T-helper 17 cell (primary cell): ENCODE results near the gene RBM4. TPM values are rescaled to one million over a fixed set of nuclear protein-coding genes. Genes with fewer than 3 reads are reported as not detected.
"Not testable (repeated sequence)": the region's sequence is repeated elsewhere in the genome, so short reads cannot be mapped to it uniquely, and the experiment has no call there.

Experiments
- ATAC-seq: fragments of 150-1000 bp; cut with Tn5 transposase; 2 replicates; pipeline ENCODE4 v1.10.0; 2021; ENCODE audit warnings: mild to moderate bottlenecking, moderate library complexity
- DNase-seq, 3 donors: peaks; one replicate each; pipeline versions ENCODE4 v3.0.0 to v3.0.0-alpha.2; 2020 to 2021
- H3K9me3 ChIP-seq: one replicate; pipeline ENCODE4 v1.7.0; 2013; ENCODE audit warnings: low read length, mild to moderate bottlenecking; ENCODE audit not compliant: control insufficient read depth, poor library complexity, severe bottlenecking
- H3K27ac Mint-ChIP-seq: one replicate; pipeline ENCODE4 v1.8.0; 2022; ENCODE audit warnings: mild to moderate bottlenecking, moderate library complexity, mixed read lengths
- H3K27me3 Mint-ChIP-seq: one replicate; pipeline ENCODE4 v1.8.0; 2022; ENCODE audit warnings: mixed read lengths
- H3K36me3 Mint-ChIP-seq: one replicate; pipeline ENCODE4 v1.8.0; 2022; ENCODE audit warnings: low read depth, mixed read lengths
- H3K4me1 Mint-ChIP-seq: one replicate; pipeline ENCODE4 v1.8.0; 2022; ENCODE audit warnings: mild to moderate bottlenecking, mixed read lengths
- H3K4me3 Mint-ChIP-seq: one replicate; pipeline ENCODE4 v1.8.0; 2022; ENCODE audit warnings: mild to moderate bottlenecking, moderate library complexity, mixed read lengths
- total RNA-seq, 4 donors: library from RNA in 2 of 4; stranded (reverse) in 2 of 4; gene quantifications; one replicate each; pipeline ENCODE4 v1.2.3 and lab custom pipeline; 2022 to 2026

The RBM4 gene
- total RNA-seq, 2 donors from 2014 or later, result 205 to 261 TPM

DNA sequence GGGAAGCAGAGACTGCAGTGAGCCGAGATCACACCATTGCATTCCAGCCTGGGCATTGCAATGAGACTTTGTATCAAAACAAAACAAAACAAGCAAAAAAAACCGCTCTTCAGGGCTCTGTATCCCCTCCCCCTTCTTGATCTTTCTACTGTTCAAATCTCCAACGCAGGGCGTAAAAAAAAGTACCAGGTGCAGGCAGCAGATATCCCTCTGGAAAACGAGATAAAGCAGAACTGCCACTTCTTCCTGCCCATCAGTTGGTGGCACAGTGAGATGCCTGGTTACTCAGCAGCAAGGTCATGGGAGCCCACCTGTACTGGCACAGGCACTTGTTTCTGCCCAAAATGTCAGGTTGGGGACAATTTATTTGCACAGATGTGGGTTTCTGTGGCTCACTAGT is 34.3 kb upstream of the RBM4 start:
- Mint-ChIP-seq H3K4me3 (no peak overlapping the region), H3K27me3 (no peaks in the 10 kb centered on the region), H3K27ac (no peak overlapping the region), H3K4me1 (no peaks in the 10 kb centered on the region), H3K36me3 (no peaks in the 10 kb centered on the region)
- no peak for ATAC-seq
- H3K9me3 ChIP-seq, result no peaks in the 10 kb centered on the region
- DNase-seq, result no peak

GRCh38 chr11:66606608-66607007 is 31.9 kb upstream of the RBM4 start:
- not testable (repeated sequence) for ATAC-seq, H3K27me3 Mint-ChIP-seq, H3K4me1 Mint-ChIP-seq, DNase-seq, H3K9me3 ChIP-seq, H3K36me3 Mint-ChIP-seq, H3K4me3 Mint-ChIP-seq, H3K27ac Mint-ChIP-seq

GRCh38 chr11:66607126-66607834 is 31.2 kb upstream of the RBM4 start:
- no peaks in the 10 kb centered on the region for H3K9me3 ChIP-seq
- H3K4me1 Mint-ChIP-seq, result peaks cover 5% of the 10 kb centered on the region
- H3K27me3 Mint-ChIP-seq, result no peaks in the 10 kb centered on the region
- H3K36me3 Mint-ChIP-seq, result no peaks in the 10 kb centered on the region
- peak overlapping the region; percentile 79 for H3K27ac Mint-ChIP-seq
- ATAC-seq, result no peak
- H3K4me3 Mint-ChIP-seq, result peak overlapping the region; percentile 25
- no peak for DNase-seq

- H3K27ac Mint-ChIP-seq, result peak overlapping the region; percentile 12
- ATAC-seq, result peak; percentile 39
These were observed 28.5 kb upstream of the RBM4 start for GRCh38 chr11:66609721-66610617.

GRCh38 chr11:66612458-66612857 is 26.0 kb upstream of the RBM4 start:
- Mint-ChIP-seq H3K4me1 (peaks cover 21% of the 10 kb centered on the region), H3K27me3 (no peaks in the 10 kb centered on the region), H3K4me3 (no peak overlapping the region), H3K36me3 (peaks cover 7% of the 10 kb centered on the region), H3K27ac (no peak overlapping the region)
- DNase-seq, result no peak
- H3K9me3 ChIP-seq, result no peaks in the 10 kb centered on the region
- no peak for ATAC-seq

More at GRCh38 chr11:66609721-66610617, 28.5 kb upstream of the RBM4 start:
- DNase-seq, result no peak
- no peaks in the 10 kb centered on the region for H3K27me3 Mint-ChIP-seq
- H3K4me3 Mint-ChIP-seq, result no peak overlapping the region
- H3K4me1 Mint-ChIP-seq, result peaks cover 5% of the 10 kb centered on the region
- no peaks in the 10 kb centered on the region for H3K36me3 Mint-ChIP-seq
- H3K9me3 ChIP-seq, result no peaks in the 10 kb centered on the region

- DNase-seq (no peak), ATAC-seq (no peak)
- no peaks in the 10 kb centered on the region for H3K9me3 ChIP-seq
- Mint-ChIP-seq H3K4me1 (peaks cover 36% of the 10 kb centered on the region), H3K4me3 (no peak overlapping the region), H3K36me3 (peaks cover 12% of the 10 kb centered on the region), H3K27ac (no peak overlapping the region), H3K27me3 (no peaks in the 10 kb centered on the region)
These were observed 24.4 kb upstream of the RBM4 start for GRCh38 chr11:66614073-66614472.

DNA sequence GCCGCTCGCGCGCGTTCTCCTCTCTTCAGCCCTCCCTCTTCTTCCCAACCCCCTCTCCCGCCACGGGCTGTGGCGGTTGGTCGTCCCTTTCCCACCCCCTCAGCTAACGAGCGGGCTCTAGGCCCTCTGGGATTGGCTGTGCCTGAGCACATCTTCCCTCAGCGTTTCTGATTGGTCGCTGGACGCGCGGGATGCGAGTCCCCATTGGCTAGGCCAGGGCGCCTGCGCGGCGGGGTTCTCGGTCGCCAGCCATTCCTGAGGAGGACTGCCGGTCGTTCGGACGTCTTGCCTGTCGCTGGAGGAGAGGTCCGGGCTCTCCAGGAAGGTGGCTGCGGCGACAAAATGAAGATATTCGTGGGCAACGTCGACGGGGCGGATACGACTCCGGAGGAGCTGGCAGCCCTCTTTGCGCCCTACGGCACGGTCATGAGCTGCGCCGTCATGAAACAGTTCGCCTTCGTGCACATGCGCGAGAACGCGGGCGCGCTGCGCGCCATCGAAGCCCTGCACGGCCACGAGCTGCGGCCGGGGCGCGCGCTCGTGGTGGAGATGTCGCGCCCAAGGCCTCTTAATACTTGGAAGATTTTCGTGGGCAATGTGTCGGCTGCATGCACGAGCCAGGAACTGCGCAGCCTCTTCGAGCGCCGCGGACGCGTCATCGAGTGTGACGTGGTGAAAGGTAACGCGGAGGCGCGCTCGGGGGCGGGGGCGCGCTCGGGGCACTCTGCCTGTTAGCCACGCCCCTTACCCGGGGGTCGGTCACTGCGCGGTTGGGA is 21.9 kb upstream of the RBM4 start, which contains the start of gene RBM14:
TSS of gene RBM14 (plus strand) at position 252 of the 776 bp plus-strand sequence. CDS start at position 343, 91 bp downstream.
- DNase-seq, result peak; percentile 96 to 97 (median 97)
- peaks cover 44% of the 10 kb centered on the region for H3K4me1 Mint-ChIP-seq
- peaks cover 12% of the 10 kb centered on the region for H3K36me3 Mint-ChIP-seq
- peak within 1 kb of the TSS; percentile 97 for H3K27ac Mint-ChIP-seq
- H3K9me3 ChIP-seq, result no peaks in the 10 kb centered on the region
- no peaks in the 10 kb centered on the region for H3K27me3 Mint-ChIP-seq
- peak; percentile 86 for ATAC-seq
- H3K4me3 Mint-ChIP-seq, result peak within 1 kb of the TSS; percentile 98

GRCh38 chr11:66617155-66617834 is 21.2 kb upstream of the RBM4 start:
- ATAC-seq (no peak), DNase-seq (peak in 1 of 3 donors; percentile 22)
- no peaks in the 10 kb centered on the region for H3K27me3 Mint-ChIP-seq
- peaks cover 51% of the 10 kb centered on the region for H3K4me1 Mint-ChIP-seq
- H3K27ac Mint-ChIP-seq, result peak overlapping the region; percentile 97
- H3K4me3 Mint-ChIP-seq, result peak overlapping the region; percentile 98
- H3K36me3 Mint-ChIP-seq, result peaks cover 12% of the 10 kb centered on the region
- H3K9me3 ChIP-seq, result no peaks in the 10 kb centered on the region

GRCh38 chr11:66619080-66619554 is 19.4 kb upstream of the RBM4 start:
- H3K9me3 ChIP-seq, result no peaks in the 10 kb centered on the region
- peaks cover 69% of the 10 kb centered on the region for H3K4me1 Mint-ChIP-seq
- peaks cover 14% of the 10 kb centered on the region for H3K36me3 Mint-ChIP-seq
- DNase-seq, result peak in 1 of 3 donors; percentile 35
- peak overlapping the region; percentile 98 for H3K4me3 Mint-ChIP-seq
- no peaks in the 10 kb centered on the region for H3K27me3 Mint-ChIP-seq
- peak overlapping the region; percentile 97 for H3K27ac Mint-ChIP-seq
- ATAC-seq, result peak; percentile 60

DNA sequence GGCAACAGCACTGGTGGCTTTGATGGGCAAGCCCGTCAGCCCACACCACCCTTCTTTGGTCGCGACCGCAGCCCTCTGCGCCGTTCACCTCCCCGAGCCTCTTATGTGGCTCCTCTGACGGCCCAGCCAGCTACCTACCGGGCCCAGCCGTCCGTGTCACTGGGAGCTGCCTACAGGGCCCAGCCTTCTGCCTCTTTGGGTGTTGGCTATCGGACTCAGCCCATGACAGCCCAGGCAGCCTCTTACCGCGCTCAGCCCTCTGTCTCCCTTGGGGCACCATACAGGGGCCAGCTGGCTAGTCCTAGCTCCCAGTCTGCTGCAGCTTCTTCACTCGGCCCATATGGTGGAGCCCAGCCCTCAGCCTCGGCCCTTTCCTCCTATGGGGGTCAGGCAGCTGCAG is 14.1 kb upstream of the RBM4 start:
- Mint-ChIP-seq H3K4me3 (no peak overlapping the region), H3K4me1 (peaks cover 64% of the 10 kb centered on the region), H3K27me3 (no peaks in the 10 kb centered on the region), H3K27ac (peak overlapping the region; percentile 97), H3K36me3 (peaks cover 14% of the 10 kb centered on the region)
- no peaks in the 10 kb centered on the region for H3K9me3 ChIP-seq
- DNase-seq (no peak), ATAC-seq (no peak)

DNA sequence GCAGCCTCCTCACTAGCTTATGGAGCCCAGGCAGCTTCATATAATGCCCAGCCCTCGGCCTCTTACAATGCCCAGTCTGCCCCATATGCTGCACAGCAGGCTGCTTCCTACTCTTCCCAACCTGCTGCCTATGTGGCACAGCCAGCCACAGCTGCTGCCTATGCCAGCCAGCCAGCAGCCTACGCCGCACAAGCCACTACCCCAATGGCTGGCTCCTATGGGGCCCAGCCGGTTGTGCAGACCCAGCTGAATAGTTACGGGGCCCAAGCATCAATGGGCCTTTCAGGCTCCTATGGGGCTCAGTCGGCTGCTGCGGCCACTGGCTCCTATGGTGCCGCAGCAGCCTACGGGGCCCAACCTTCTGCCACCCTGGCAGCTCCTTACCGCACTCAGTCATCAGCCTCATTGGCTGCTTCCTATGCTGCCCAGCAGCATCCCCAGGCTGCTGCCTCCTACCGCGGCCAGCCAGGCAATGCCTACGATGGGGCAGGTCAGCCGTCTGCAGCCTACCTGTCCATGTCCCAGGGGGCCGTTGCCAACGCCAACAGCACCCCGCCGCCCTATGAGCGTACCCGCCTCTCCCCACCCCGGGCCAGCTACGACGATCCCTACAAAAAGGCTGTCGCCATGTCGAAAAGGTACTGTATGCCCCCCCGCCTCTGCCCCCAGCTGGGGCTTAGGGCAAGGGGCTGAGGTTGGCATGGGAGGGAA is 13.3 kb upstream of the RBM4 start:
- peak overlapping the region; percentile 91 for H3K27ac Mint-ChIP-seq
- ATAC-seq (no peak), DNase-seq (no peak)
- no peaks in the 10 kb centered on the region for H3K9me3 ChIP-seq
- H3K36me3 Mint-ChIP-seq, result peaks cover 14% of the 10 kb centered on the region
- no peak overlapping the region for H3K4me3 Mint-ChIP-seq
- H3K4me1 Mint-ChIP-seq, result peaks cover 63% of the 10 kb centered on the region
- no peaks in the 10 kb centered on the region for H3K27me3 Mint-ChIP-seq

- Mint-ChIP-seq H3K36me3 (peaks cover 14% of the 10 kb centered on the region), H3K4me3 (peak overlapping the region; percentile 76), H3K27me3 (no peaks in the 10 kb centered on the region), H3K27ac (peak overlapping the region; percentile 91), H3K4me1 (peaks cover 61% of the 10 kb centered on the region)
- ATAC-seq (no peak), DNase-seq (no peak)
- no peaks in the 10 kb centered on the region for H3K9me3 ChIP-seq
These were observed 12.8 kb upstream of the RBM4 start for GRCh38 chr11:66625752-66626149.
